GM12878 (cell line): ENCODE data around the gene SULF2.

ENCODE experiments used
- BMI1 ChIP-seq: fragments of 450-650 bp; IDR thresholded peaks from 2 replicates; pipeline ENCODE4 v1.6.1; 2016; ENCODE audit warnings: mild to moderate bottlenecking, moderate library complexity, borderline replicate concordance
- ZNF24 ChIP-seq: fragments of 450-650 bp; IDR thresholded peaks from 2 replicates; pipeline ENCODE4 v1.6.1; 2017; ENCODE audit warnings: antibody characterized with exemption, mild to moderate bottlenecking

DNA sequence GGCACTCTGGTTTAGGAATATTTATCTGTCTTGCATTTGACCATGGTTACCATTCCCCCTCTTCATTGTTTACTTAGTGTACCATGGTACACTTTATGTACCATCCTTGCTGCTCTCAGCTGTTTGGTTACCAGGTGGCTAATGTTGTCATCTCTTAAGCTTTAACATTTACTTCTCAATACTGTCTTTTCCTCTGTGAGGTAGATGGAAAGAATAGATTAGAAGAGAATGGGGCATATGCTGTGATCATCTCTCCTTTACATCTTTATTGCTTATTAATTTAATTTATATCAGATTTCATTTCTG, 174.4 kb downstream of the SULF2 start:
- TF ChIP-seq ZNF24 (no peak), BMI1 (no peak)
